NCI-H774 (cell line): ENCODE measurements around the gene KPNA1.

Experiments
- DNase-seq: peaks from one replicate; lab custom pipeline; 2025; lab: John Stamatoyannopoulos, UW

KPNA1 gene

GRCh38 chr3:122415104-122415744 lies 99.5 kb downstream of the KPNA1 start:
- no peak for DNase-seq

DNA sequence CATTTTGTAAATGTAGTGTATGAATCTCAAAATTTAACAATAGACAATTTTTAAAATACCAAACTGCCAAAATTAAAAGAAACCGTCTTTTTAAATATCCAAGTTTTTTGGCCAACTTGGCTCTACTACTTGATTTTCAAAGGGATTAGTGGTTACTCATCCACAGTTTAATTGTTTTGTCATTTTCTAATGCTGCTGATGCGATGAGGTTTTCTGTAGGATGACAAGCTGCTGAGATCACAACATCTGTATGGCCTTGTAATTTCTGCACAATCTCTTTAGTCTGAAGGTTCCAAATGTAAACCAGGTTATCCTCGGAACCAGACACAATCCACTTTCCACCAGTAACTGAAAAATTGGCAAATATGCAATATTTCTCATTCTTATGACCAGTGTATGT lies 100.3 kb downstream of the KPNA1 start:
- DNase-seq, result no peak

DNA sequence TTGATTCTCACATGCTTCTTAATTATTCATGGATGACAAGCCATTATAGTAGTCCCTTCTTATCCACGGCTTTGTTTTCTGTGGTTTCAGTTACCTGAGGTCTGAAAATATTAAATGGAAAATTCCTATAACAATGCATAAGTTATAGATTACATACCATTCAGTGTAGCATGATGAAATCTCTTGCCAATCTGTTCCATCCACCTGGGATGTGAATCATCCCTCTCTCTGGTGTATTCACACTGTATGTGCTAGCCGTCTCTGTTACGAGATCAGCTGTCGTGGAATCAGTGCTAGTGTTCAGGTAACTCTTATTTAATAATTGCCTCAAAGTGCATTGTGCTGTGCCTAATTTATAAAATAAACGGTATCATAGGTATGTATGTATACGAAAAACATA lies 104.1 kb downstream of the KPNA1 start:
- DNase-seq, result no peak

GRCh38 chr3:122410111-122410510 lies 104.6 kb downstream of the KPNA1 start:
- no peak for DNase-seq

- DNase-seq, result no peak
Observed at GRCh38 chr3:122409446-122409845, 105.3 kb downstream of the KPNA1 start.

DNA sequence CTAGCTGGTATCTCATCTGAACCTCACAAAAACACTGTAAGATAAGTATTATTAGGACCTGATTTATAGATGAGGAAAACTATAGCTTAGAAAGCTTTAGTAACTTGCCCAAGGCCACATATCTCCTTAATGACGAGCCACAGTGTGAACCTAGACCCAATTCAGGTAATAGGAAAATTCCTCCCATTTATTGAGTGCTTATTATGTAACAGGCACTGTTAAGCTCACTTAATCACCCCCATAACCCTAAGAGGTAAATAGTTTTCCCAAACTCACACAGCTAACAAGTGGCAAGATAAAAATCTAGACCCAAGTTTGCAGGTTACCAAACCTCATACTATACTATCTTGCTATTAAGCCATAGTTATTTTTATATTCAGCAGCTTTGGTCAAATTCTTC lies 106.8 kb downstream of the KPNA1 start:
- no peak for DNase-seq

- no peak for DNase-seq
Observed at GRCh38 chr3:122406198-122406597, 108.5 kb downstream of the KPNA1 start.

DNA sequence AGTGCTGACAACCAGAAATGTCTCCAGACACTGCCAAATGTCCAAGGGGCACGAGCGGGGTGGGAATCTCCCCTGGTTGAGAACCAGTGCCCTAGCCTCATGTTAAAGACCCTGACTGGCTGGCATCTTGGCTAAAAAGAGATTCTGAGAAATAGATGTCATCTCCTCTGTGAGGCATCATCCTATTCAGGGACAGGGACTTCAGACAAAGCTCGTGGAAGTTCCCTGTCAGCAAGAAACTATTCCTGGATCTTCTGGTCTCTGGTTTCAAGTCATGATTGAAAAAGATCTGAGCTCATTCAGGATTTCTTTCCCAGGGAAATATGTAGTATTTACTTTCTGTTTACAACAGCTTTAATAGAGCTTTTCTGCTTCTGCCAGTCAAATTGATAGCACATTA lies 109.7 kb downstream of the KPNA1 start:
- DNase-seq, result no peak

DNA sequence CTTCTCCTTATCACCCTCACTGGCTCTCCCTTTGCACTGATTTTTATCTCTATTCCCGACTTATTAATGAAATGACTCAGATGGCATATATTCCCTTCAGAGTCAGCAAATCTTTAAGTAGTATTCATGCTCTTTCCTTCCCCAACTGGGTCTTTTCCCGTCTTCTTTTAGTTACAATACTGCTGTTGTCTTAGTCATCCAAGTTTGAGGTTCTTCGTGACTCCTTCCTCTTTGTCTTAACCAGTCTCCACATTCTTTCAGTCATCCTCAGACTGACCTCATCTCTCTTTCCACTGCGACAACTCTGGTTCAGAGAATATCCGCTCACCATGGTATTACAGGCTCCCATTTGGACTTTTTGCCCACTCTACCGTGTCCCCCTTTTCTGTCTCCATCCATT lies 111.2 kb downstream of the KPNA1 start:
- no peak for DNase-seq

GRCh38 chr3:122398920-122399319 lies 115.8 kb downstream of the KPNA1 start:
- DNase-seq, result no peak

DNA sequence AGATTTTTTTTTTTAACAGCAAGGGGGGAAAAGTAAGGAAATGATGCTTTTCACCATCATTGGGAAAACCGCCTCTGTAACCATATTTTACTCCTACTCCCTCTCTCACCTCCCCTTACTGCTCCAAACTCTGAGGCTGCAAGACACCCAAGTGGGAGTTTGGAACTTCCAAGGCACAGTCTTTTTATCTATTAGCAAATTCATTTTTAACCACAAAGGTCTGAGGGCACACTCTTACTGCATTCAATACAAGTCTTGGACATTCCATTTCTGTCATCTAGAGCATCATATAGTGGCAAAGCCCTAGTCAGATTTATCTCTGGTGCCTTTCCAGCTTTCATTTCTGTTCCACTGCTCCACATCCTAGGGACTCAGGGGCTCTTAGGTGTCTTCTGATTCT lies 117.5 kb downstream of the KPNA1 start:
- no peak for DNase-seq

- DNase-seq, result no peak
Observed at GRCh38 chr3:122396511-122396910, 118.2 kb downstream of the KPNA1 start.

DNA sequence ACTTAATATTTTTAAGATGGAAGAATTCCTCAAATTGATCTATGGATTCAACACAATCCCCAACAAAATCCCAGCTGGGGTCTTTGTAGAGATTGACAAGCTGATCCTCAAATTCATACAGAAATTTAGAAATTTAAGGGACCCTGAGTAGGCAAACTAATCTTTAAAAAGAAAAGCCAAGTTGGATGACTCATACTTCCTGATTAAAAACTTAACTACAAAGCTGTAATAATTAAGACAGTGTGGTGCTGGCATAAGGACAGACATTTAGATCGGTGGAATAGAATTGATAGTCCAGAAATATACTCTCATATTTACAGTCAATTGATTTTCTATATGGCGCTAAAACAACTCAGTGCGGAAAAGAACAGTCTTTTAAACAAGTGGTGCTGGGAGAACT lies 119.2 kb downstream of the KPNA1 start:
- DNase-seq, result no peak

DNA sequence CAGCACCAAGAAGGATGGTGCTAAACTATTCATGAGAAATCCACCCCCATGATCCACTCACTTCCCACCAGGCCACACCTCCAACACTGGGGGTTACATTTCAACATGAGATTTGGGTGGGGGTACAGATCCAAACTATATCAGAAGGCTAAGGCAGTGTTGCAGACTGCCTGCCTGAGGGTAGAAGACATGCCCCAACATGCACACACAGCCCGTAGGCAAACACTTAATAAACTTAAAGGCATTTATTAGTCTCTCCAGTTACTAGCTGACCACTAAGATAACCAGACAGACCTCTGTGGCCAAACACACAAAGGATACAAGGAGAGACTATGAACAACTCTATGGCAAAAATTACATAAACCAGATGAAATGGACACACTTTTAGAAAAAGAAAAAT lies 120.6 kb downstream of the KPNA1 start:
- no peak for DNase-seq

- DNase-seq, result no peak
Observed at GRCh38 chr3:122392868-122393844, 121.6 kb downstream of the KPNA1 start.

- no peak for DNase-seq
Observed at GRCh38 chr3:122391681-122392446, 122.9 kb downstream of the KPNA1 start.

GRCh38 chr3:122390665-122391064 lies 124.1 kb downstream of the KPNA1 start:
- no peak for DNase-seq

DNA sequence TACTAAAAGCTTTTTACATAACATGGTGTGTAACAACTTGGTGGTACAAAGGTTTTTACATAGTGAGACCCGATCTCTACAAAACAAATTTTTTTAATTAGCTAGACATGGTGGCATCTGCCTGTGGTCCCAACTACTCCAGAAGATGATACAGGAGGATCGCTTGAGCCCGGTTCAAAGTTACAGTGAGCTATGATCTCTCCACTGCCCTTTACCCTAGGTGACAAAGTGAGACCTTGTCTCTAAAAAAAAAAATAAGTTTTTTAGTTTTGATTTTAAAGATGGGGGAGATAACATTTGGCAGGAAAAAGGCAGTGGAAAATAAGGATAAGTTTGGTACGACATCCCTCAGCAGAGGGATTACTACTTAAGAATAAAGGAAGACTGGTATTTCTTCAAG lies 124.8 kb downstream of the KPNA1 start:
- no peak for DNase-seq

- DNase-seq, result no peak
Observed at GRCh38 chr3:122389197-122389596, 125.5 kb downstream of the KPNA1 start.

- no peak for DNase-seq
Observed at GRCh38 chr3:122387709-122388108, 127.0 kb downstream of the KPNA1 start.

DNA sequence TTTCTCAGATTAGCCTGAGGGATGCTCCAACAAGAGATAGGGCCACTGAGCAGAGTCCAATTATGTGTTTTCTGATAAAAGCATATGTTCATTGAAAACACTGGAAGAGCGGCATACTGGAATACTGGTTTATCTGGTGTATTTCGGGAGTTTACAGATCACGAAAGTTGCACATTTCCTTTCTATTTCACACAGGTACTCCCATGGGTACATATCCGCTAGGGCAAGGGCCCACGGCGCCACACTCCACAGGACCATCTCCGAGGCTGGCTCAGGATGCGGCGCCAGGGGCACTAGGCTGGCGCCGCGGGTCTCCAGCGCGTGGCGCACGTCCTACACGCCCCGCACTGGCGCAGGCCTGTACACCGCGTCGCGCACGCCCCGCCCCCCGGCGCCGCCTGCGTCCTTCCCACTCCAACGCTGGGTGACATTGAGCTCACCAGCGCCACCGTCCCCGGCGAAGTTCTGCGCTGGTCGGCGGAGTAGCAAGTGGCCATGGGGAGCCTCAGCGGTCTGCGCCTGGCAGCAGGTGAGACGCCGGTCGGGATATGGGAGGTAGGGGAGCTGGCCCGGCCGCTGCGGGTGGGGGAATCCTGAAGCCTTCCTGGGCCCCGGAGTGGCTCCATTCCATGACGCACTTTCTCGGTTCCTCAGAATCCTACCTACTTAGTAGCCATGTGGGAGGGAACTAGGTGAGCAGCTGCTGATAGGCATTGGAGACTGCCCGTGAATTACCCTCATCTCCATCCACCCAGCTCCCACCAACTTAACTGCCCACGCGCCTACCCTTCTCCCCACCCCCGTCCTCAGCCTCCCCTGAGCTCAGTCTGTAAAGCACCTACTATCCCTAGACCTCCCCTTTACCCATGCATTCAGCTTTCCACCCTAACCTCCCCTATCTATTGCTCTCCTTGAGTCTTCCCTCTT lies 130.7 kb downstream of the KPNA1 start, which contains the start of gene FAM162A:
FAM162A (plus strand) TSS at position 412 of the 927 bp plus-strand sequence; CDS start at position 496, 84 bp downstream.
- DNase-seq, result peak; percentile 78
